HL-60 (cell line): ENCODE results near the gene OSR1.

Experiments
- CTCF ChIP-seq: IDR thresholded peaks from one replicate; pipeline ENCODE4 v1.5.1; 2011; ENCODE audit warnings: low read length, control low read depth, inconsistent platforms; ENCODE audit not compliant: insufficient read depth
- GABPA ChIP-seq: IDR thresholded peaks from 2 replicates; pipeline ENCODE4 v1.6.1; 2012; ENCODE audit warnings: low read depth
- POLR2AphosphoS5 ChIP-seq: IDR thresholded peaks from 2 replicates; pipeline ENCODE4 v1.6.1; 2012; ENCODE audit warnings: low read depth
- REST ChIP-seq: IDR thresholded peaks from 2 replicates; pipeline ENCODE4 v1.6.1; 2012; ENCODE audit warnings: low read depth; ENCODE audit not compliant: insufficient replicate concordance

GRCh38 chr2:19367326-19367725 lies 8.9 kb upstream of the OSR1 start:
- TF ChIP-seq CTCF (no peak), REST (no peak), POLR2AphosphoS5 (no peak), GABPA (no peak)
